Peyer's patch (tissue), 4 donors: ENCODE data around the gene OSBPL9. TPM values are rescaled to one million over a fixed set of nuclear protein-coding genes. Genes with fewer than 3 reads are reported as not detected.
"Not testable (repeated sequence)": the region's sequence is repeated elsewhere in the genome, so short reads cannot be mapped to it uniquely, and the experiment has no call there.

Source experiments
- DNase-seq, 3 donors: peaks; one replicate each; pipeline ENCODE4 v3.0.0-alpha.2; 2017 to 2019
- H3K27ac ChIP-seq, 4 donors: fragments of 200-600 bp; sonication (generic); one replicate each; pipeline ENCODE4 v1.5.1; 2016 to 2019
- H3K27me3 ChIP-seq, 2 donors: fragments of 200-600 bp; sonication (generic); one replicate each; pipeline ENCODE4 v1.5.1; 2019
- H3K36me3 ChIP-seq, 3 donors: fragments of 200-600 bp; sonication (generic); one replicate each; pipeline ENCODE4 v1.5.1; 2016 to 2019
- H3K4me1 ChIP-seq, 4 donors: fragments of 200-600 bp; sonication (generic); one replicate each; pipeline ENCODE4 v1.5.1; 2016 to 2019
- H3K4me3 ChIP-seq, 4 donors: fragments of 200-600 bp; sonication (generic); 1 replicate in 3 of 4; 2 replicates in 1 of 4; pipeline ENCODE4 v1.5.1; 2016 to 2019; ENCODE audit warnings: mild to moderate bottlenecking in 1 of 4
- H3K9me3 ChIP-seq, 4 donors: fragments of 200-600 bp; sonication (generic); one replicate each; pipeline ENCODE4 v1.5.1; 2016 to 2019; ENCODE audit warnings: mild to moderate bottlenecking in 1 of 4
- POLR2A ChIP-seq, 2 donors: fragments of 450-650 bp; IDR thresholded peaks; one replicate each; pipeline ENCODE4 v1.5.1; 2017; ENCODE audit warnings: antibody characterized with exemption in 2 of 2, mild to moderate bottlenecking in 2 of 2, moderate library complexity in 2 of 2
- total RNA-seq, 4 donors: library from RNA; depleted of rRNA; stranded (reverse); fragments of >200 nt; gene quantifications; one replicate each; pipeline ENCODE4 v1.1.0, GENCODE V29; 2016
- TF ChIP-seq, protein P1 (sequence below), 6 experiments: fragments of 450-650 bp in 4 of 6; fragments of 200-600 bp in 2 of 6; sonication (generic) in 1 of 6; IDR thresholded peaks; one replicate each; pipeline ENCODE4 v1.5.1; 2017 to 2019; ENCODE audit warnings: antibody characterized with exemption in 6 of 6, mild to moderate bottlenecking in 3 of 6, moderate library complexity in 1 of 6

The OSBPL9 gene
- total RNA-seq, 4 donors from 2014 or later: 54.1 to 597 (median 69.8) TPM

DNA sequence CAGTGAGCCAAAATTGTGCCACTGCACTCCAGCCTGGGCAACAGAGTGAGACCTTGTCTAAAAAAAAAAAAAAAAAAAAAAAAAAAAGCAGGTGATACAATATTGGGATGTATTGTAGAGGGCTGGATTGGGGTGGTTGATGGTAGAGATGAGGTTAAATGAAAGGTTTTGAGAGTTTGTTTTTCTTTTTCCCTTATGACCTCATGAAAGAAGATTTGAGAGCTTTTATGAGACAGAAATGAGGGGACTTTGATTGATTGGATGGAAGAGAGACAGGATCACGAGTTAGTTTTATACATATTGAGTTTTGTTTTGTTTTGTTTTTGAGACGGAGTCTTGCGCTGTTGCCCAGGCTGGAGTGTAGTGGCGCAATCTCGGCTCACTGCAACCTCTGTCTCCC is 27.1 kb downstream of the OSBPL9 start:
- H3K27me3 ChIP-seq: no peaks in the 10 kb centered on the region
- no peaks in the 10 kb centered on the region for H3K9me3 ChIP-seq
- peak overlapping the region; percentile 20 to 76 (median 50) for H3K27ac ChIP-seq
- no peak overlapping the region for H3K4me3 ChIP-seq
- H3K4me1 ChIP-seq: peaks cover 0 to 4% (median 0%) of the 10 kb centered on the region in 4 donors
- no peaks in the 10 kb centered on the region for H3K36me3 ChIP-seq
- DNase-seq: no peak
- TF ChIP-seq, protein P1, sequence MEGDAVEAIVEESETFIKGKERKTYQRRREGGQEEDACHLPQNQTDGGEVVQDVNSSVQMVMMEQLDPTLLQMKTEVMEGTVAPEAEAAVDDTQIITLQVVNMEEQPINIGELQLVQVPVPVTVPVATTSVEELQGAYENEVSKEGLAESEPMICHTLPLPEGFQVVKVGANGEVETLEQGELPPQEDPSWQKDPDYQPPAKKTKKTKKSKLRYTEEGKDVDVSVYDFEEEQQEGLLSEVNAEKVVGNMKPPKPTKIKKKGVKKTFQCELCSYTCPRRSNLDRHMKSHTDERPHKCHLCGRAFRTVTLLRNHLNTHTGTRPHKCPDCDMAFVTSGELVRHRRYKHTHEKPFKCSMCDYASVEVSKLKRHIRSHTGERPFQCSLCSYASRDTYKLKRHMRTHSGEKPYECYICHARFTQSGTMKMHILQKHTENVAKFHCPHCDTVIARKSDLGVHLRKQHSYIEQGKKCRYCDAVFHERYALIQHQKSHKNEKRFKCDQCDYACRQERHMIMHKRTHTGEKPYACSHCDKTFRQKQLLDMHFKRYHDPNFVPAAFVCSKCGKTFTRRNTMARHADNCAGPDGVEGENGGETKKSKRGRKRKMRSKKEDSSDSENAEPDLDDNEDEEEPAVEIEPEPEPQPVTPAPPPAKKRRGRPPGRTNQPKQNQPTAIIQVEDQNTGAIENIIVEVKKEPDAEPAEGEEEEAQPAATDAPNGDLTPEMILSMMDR (IDR thresholded peaks at IDR 0.05): no peak
- no peak for TF ChIP-seq POLR2A (IDR thresholded peaks at IDR 0.05)

DNA sequence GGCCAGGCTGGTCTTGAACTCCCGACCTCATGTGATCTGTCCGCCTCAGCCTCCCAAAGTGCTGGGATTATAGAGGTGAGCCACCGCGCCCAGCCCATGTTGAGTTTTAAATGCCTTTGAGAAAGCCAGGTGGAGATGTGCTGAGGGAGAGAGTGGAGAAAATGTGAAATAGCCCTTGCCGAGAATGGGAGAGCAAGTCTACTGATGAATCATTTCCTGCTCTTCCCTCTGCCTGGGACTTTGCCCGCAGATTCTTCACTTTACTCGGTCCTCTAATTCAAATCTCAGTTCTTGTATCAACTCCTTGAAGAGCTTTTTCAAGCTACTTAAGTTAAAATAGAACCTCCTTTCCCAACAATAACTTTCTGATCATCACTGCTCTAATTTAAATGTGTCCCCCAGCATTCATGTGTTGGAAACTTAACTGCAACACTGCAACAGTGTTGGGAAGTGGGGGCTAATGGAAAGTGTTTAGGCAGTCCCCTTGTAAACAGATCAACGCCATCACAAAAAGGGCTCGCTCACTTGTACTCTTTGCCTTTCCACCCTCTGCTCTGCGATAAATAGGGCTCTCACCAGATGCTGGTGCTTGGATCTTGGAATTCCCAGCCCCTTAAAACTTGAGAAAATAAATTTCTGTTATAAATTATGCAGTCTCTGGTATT is 27.8 kb downstream of the OSBPL9 start:
- peak overlapping the region; percentile 20 to 76 (median 50) for H3K27ac ChIP-seq
- H3K27me3 ChIP-seq: no peaks in the 10 kb centered on the region
- no peaks in the 10 kb centered on the region for H3K36me3 ChIP-seq
- no peaks in the 10 kb centered on the region for H3K9me3 ChIP-seq
- no peak overlapping the region for H3K4me3 ChIP-seq
- peaks cover 0 to 7% (median 0%) of the 10 kb centered on the region in 4 donors for H3K4me1 ChIP-seq
- TF ChIP-seq POLR2A (IDR thresholded peaks at IDR 0.05): no peak
- TF ChIP-seq, protein P1 (IDR thresholded peaks at IDR 0.05): no peak
- peak in 1 of 3 donors; percentile 76 for DNase-seq

DNA sequence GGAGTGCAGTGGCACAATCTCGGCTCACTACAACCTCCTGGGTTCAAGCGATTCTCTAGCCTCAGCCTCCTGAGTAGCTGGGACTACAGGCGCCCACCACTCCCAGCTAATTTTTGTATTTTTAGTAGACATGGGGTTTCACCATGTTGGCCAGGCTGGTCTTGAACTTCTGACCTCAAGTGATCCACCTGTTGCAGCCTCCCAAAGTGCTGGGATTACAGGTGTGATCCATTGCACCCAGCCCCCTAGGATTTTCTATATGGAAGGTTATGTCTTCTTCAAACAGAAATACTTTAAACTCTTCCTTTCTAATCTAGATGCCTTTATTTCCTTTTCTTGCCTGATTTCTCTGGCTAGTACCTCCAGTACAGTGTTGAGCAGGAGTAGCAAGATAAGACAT is 29.7 kb downstream of the OSBPL9 start:
- not testable (repeated sequence) for H3K9me3 ChIP-seq, H3K4me1 ChIP-seq, DNase-seq, H3K27ac ChIP-seq, H3K4me3 ChIP-seq, H3K27me3 ChIP-seq, H3K36me3 ChIP-seq

DNA sequence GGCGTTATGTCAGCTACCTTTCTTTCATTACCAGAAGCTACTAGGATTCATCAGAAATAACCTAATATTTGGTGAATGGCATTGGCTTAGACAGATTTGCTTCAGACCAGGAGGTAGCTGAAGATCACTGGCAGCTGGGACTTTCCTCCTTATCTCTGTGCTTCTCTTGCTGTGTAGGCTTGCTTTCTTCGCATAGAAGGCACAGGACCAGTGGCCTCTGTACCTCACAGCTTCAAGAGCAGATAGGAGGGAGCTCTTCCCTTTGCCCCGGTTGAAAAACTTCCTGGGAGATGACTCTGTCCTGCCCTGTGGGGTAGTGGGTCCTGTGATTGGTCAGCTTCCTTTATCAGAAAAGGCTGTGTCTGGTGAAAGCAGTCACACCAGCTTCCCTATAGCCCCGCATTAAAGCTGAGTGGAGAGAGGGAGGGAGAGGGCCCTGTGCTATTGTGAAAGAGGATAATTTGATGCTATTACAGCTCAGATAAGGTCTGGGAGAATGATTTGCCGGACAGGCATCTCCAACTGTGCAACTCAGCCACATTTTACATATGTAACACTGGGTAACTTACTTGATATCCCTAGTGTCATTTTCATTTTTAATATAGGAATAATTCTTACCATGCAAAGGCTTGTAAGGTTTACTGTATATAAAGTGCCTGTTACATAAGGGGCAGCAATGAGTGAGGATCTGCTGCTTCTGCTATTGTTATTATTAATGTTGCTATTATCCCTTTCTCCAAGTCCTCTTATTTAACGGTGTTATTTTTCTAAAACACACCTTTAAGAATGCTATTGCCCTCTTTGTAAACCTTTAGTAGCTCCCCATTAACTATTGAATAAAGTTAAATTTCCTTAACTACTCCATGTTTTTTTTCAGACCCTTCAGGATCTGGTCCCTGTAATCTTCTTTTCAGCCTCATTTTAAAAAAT is 31.6 kb downstream of the OSBPL9 start:
- Histone ChIP-seq H3K27ac (peak overlapping the region in 3 of 4 donors; percentile 3 to 57 (median 36)), H3K9me3 (no peaks in the 10 kb centered on the region), H3K27me3 (no peaks in the 10 kb centered on the region), H3K4me1 (peaks cover 0 to 7% (median 0%) of the 10 kb centered on the region in 4 donors), H3K4me3 (no peak overlapping the region), H3K36me3 (peaks cover 0 to 4% (median 0%) of the 10 kb centered on the region in 3 donors)
- TF ChIP-seq, protein P1 (IDR thresholded peaks at IDR 0.05): no peak
- TF ChIP-seq POLR2A (IDR thresholded peaks at IDR 0.05): no peak
- peak in 2 of 3 donors; percentile 53 to 76 for DNase-seq

DNA sequence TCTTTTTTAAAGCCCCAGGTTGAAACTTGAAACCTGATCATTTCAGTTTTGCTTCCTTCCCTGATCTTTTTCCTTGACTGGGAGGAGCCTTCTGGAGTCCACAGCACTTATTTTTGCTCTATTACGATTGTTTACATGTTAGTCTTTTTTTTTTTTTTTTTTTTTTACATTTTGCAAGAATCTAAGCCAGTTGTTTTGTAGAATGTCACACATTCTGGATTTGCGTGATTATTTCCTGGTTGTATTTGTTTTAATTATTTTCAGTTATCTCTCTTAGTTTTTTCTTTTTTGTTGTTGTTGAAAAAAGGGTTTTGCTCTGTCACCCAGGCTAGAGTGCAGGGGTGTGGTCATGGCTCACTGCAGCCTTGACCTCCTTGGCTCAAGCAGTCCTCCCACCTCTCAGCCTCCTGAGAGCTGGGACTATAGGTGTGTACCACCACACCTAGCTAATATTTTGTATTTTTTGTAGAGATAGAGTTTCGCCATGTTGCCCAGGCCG is 32.8 kb downstream of the OSBPL9 start:
- DNase-seq: no peak
- no peaks in the 10 kb centered on the region for H3K27me3 ChIP-seq
- H3K4me1 ChIP-seq: peaks cover 0 to 7% (median 0%) of the 10 kb centered on the region in 4 donors
- peaks cover 0 to 4% (median 0%) of the 10 kb centered on the region in 3 donors for H3K36me3 ChIP-seq
- H3K9me3 ChIP-seq: no peaks in the 10 kb centered on the region
- H3K27ac ChIP-seq: no peak overlapping the region
- H3K4me3 ChIP-seq: no peak overlapping the region
- TF ChIP-seq POLR2A (IDR thresholded peaks at IDR 0.05): no peak

DNA sequence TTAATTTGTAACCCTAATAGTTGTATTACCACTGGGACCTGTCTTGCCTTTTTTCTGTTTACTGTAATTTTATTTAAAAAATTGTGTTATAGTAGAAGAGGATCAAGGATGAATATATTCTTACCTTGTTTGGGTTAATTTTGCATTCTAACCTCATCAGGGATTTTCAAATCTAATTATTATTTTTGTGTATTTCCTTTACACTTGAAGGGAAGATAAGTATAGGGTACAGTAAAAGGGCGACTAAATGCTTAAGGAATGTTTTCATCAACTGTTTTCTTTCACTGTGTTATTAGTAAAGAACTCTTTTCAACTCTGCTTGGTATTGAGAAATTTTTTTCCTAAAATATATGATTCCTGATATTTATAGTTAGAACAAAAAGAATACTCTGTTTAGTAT is 33.3 kb downstream of the OSBPL9 start:
- peaks cover 0 to 7% (median 0%) of the 10 kb centered on the region in 4 donors for H3K4me1 ChIP-seq
- no peak for TF ChIP-seq POLR2A (IDR thresholded peaks at IDR 0.05)
- TF ChIP-seq, protein P1 (IDR thresholded peaks at IDR 0.05): no peak
- no peaks in the 10 kb centered on the region for H3K27me3 ChIP-seq
- peaks cover 0 to 4% (median 0%) of the 10 kb centered on the region in 3 donors for H3K36me3 ChIP-seq
- no peak overlapping the region for H3K27ac ChIP-seq
- no peaks in the 10 kb centered on the region for H3K9me3 ChIP-seq
- H3K4me3 ChIP-seq: no peak overlapping the region
- DNase-seq: no peak
